Activated naive CD4-positive, alpha-beta T cell treated with anti-CD3 and anti-CD28 coated beads, Interleukin-2, amount 50 U/mL, for 24 hours (primary cell): ENCODE data around the gene EPB42.
"Not testable (repeated sequence)": the region's sequence is repeated elsewhere in the genome, so short reads cannot be mapped to it uniquely, and the experiment has no call there.

Experiments
- H3K27ac Mint-ChIP-seq: one replicate; pipeline ENCODE4 v1.8.0; 2021; ENCODE audit warnings: mild to moderate bottlenecking, mixed read lengths
- H3K27me3 Mint-ChIP-seq: one replicate; pipeline ENCODE4 v1.8.0; 2021; ENCODE audit warnings: mixed read lengths
- H3K36me3 Mint-ChIP-seq: one replicate; pipeline ENCODE4 v1.8.0; 2021; ENCODE audit warnings: mixed read lengths
- H3K4me1 Mint-ChIP-seq: one replicate; pipeline ENCODE4 v1.8.0; 2021; ENCODE audit warnings: mixed read lengths
- H3K4me3 Mint-ChIP-seq: one replicate; pipeline ENCODE4 v1.8.0; 2021; ENCODE audit warnings: mild to moderate bottlenecking, mixed read lengths
- H3K9me3 Mint-ChIP-seq: one replicate; pipeline ENCODE4 v1.8.0; 2021; ENCODE audit warnings: mixed read lengths

EPB42 gene

GRCh38 chr15:43187544-43188155 lies 33.2 kb downstream of the EPB42 start:
- no peaks in the 10 kb centered on the region for H3K27me3 Mint-ChIP-seq
- peak overlapping the region; percentile 95 for H3K4me3 Mint-ChIP-seq
- no peaks in the 10 kb centered on the region for H3K9me3 Mint-ChIP-seq
- H3K4me1 Mint-ChIP-seq, result peaks cover 34% of the 10 kb centered on the region
- peaks cover 8% of the 10 kb centered on the region for H3K36me3 Mint-ChIP-seq
- H3K27ac Mint-ChIP-seq, result no peak overlapping the region

- Mint-ChIP-seq H3K4me1 (peaks cover 34% of the 10 kb centered on the region), H3K4me3 (peak overlapping the region; percentile 95), H3K36me3 (peaks cover 6% of the 10 kb centered on the region), H3K9me3 (no peaks in the 10 kb centered on the region), H3K27ac (peak overlapping the region; percentile 93), H3K27me3 (no peaks in the 10 kb centered on the region)
Measured at GRCh38 chr15:43186003-43186353, 34.8 kb downstream of the EPB42 start.

GRCh38 chr15:43185157-43186002 lies 35.4 kb downstream of the EPB42 start, which contains the start of gene CCNDBP1:
CCNDBP1 (plus strand) TSS chr15:43185403; CDS start chr15:43185499, 96 bp downstream.
- Mint-ChIP-seq H3K4me1 (peaks cover 34% of the 10 kb centered on the region), H3K27ac (peak within 1 kb of the TSS; percentile 94), H3K36me3 (peaks cover 3% of the 10 kb centered on the region), H3K4me3 (peak within 1 kb of the TSS; percentile 95), H3K9me3 (no peaks in the 10 kb centered on the region), H3K27me3 (no peaks in the 10 kb centered on the region)

GRCh38 chr15:43184407-43185124 lies 36.3 kb downstream of the EPB42 start:
- peaks cover 31% of the 10 kb centered on the region for H3K4me1 Mint-ChIP-seq
- peaks cover 3% of the 10 kb centered on the region for H3K36me3 Mint-ChIP-seq
- no peaks in the 10 kb centered on the region for H3K27me3 Mint-ChIP-seq
- H3K27ac Mint-ChIP-seq, result peak overlapping the region; percentile 94
- no peaks in the 10 kb centered on the region for H3K9me3 Mint-ChIP-seq
- peak overlapping the region; percentile 95 for H3K4me3 Mint-ChIP-seq

- Mint-ChIP-seq H3K9me3 (no peaks in the 10 kb centered on the region), H3K36me3 (no peaks in the 10 kb centered on the region), H3K4me1 (peaks cover 23% of the 10 kb centered on the region), H3K4me3 (no peak overlapping the region), H3K27ac (peak overlapping the region; percentile 53), H3K27me3 (no peaks in the 10 kb centered on the region)
Measured at GRCh38 chr15:43183270-43183669, 37.5 kb downstream of the EPB42 start.

GRCh38 chr15:43177147-43177546 lies 43.7 kb downstream of the EPB42 start:
- H3K4me1 Mint-ChIP-seq, H3K4me3 Mint-ChIP-seq, H3K9me3 Mint-ChIP-seq, H3K27me3 Mint-ChIP-seq: not testable (repeated sequence)
- H3K36me3 Mint-ChIP-seq, result peaks cover 19% of the 10 kb centered on the region
- peak overlapping the region; percentile 62 for H3K27ac Mint-ChIP-seq

GRCh38 chr15:43175656-43176309 lies 45.0 kb downstream of the EPB42 start:
- not testable (repeated sequence) for H3K27ac Mint-ChIP-seq, H3K27me3 Mint-ChIP-seq, H3K4me3 Mint-ChIP-seq, H3K4me1 Mint-ChIP-seq, H3K9me3 Mint-ChIP-seq
- peaks cover 22% of the 10 kb centered on the region for H3K36me3 Mint-ChIP-seq

- Mint-ChIP-seq H3K36me3 (peaks cover 31% of the 10 kb centered on the region), H3K27me3 (no peaks in the 10 kb centered on the region), H3K9me3 (no peaks in the 10 kb centered on the region), H3K27ac (no peak overlapping the region), H3K4me1 (no peaks in the 10 kb centered on the region), H3K4me3 (no peak overlapping the region)
Measured at GRCh38 chr15:43169888-43170287, 50.9 kb downstream of the EPB42 start.

GRCh38 chr15:43168192-43169107 lies 52.4 kb downstream of the EPB42 start:
- H3K27me3 Mint-ChIP-seq, result no peaks in the 10 kb centered on the region
- no peaks in the 10 kb centered on the region for H3K9me3 Mint-ChIP-seq
- H3K4me3 Mint-ChIP-seq, result no peak overlapping the region
- H3K4me1 Mint-ChIP-seq, result no peaks in the 10 kb centered on the region
- no peak overlapping the region for H3K27ac Mint-ChIP-seq
- H3K36me3 Mint-ChIP-seq, result peaks cover 28% of the 10 kb centered on the region

GRCh38 chr15:43167261-43167660 lies 53.6 kb downstream of the EPB42 start:
- H3K36me3 Mint-ChIP-seq, result peaks cover 24% of the 10 kb centered on the region
- H3K27me3 Mint-ChIP-seq, H3K4me1 Mint-ChIP-seq, H3K4me3 Mint-ChIP-seq, H3K27ac Mint-ChIP-seq, H3K9me3 Mint-ChIP-seq: not testable (repeated sequence)

- Mint-ChIP-seq H3K4me3 (no peak overlapping the region), H3K36me3 (peaks cover 22% of the 10 kb centered on the region), H3K9me3 (no peaks in the 10 kb centered on the region), H3K27ac (no peak overlapping the region), H3K27me3 (no peaks in the 10 kb centered on the region), H3K4me1 (no peaks in the 10 kb centered on the region)
Measured at GRCh38 chr15:43165801-43166325, 55.0 kb downstream of the EPB42 start.

- peaks cover 20% of the 10 kb centered on the region for H3K36me3 Mint-ChIP-seq
- H3K9me3 Mint-ChIP-seq, result no peaks in the 10 kb centered on the region
- no peaks in the 10 kb centered on the region for H3K27me3 Mint-ChIP-seq
- peaks cover 15% of the 10 kb centered on the region for H3K4me1 Mint-ChIP-seq
- no peak overlapping the region for H3K27ac Mint-ChIP-seq
- H3K4me3 Mint-ChIP-seq, result no peak overlapping the region
Measured at GRCh38 chr15:43153269-43153668, 67.5 kb downstream of the EPB42 start.

- Mint-ChIP-seq H3K27me3 (no peaks in the 10 kb centered on the region), H3K36me3 (peaks cover 13% of the 10 kb centered on the region), H3K9me3 (no peaks in the 10 kb centered on the region), H3K27ac (no peak overlapping the region), H3K4me1 (peaks cover 15% of the 10 kb centered on the region), H3K4me3 (peak overlapping the region; percentile 15)
Measured at GRCh38 chr15:43151688-43152087, 69.1 kb downstream of the EPB42 start.

- peaks cover 13% of the 10 kb centered on the region for H3K36me3 Mint-ChIP-seq
- no peaks in the 10 kb centered on the region for H3K27me3 Mint-ChIP-seq
- H3K9me3 Mint-ChIP-seq, result no peaks in the 10 kb centered on the region
- no peak overlapping the region for H3K27ac Mint-ChIP-seq
- no peak overlapping the region for H3K4me3 Mint-ChIP-seq
- peaks cover 15% of the 10 kb centered on the region for H3K4me1 Mint-ChIP-seq
Measured at GRCh38 chr15:43150191-43150929, 70.5 kb downstream of the EPB42 start.
